Karpas-422 (cell line): Measurements from ENCODE around the gene ZNRF3. TPM values are rescaled to one million over a fixed set of nuclear protein-coding genes. Genes with fewer than 3 reads are reported as not detected.

Experiments
- DNase-seq: peaks from one replicate; pipeline ENCODE4 v3.0.0-alpha.2; 2015
- H2AFZ ChIP-seq: fragments of 200-600 bp; sonication (generic); 2 replicates; pipeline ENCODE4 v1.6.1; 2014; ENCODE audit warnings: antibody characterized with exemption, low read length, mixed read lengths
- H3K27ac ChIP-seq: fragments of 200-600 bp; sonication (generic); 2 replicates; pipeline ENCODE4 v1.5.1; 2014; ENCODE audit warnings: mild to moderate bottlenecking, low read length, moderate library complexity
- H3K27me3 ChIP-seq: fragments of 200-600 bp; sonication (generic); 2 replicates; pipeline ENCODE4 v1.6.1; 2014; ENCODE audit warnings: low read length, mixed read lengths
- H3K36me3 ChIP-seq: fragments of 200-600 bp; sonication (generic); 2 replicates; pipeline ENCODE4 v1.6.1; 2014; ENCODE audit warnings: low read length, mixed read lengths; ENCODE audit not compliant: insufficient read depth
- H3K4me1 ChIP-seq: fragments of 200-600 bp; sonication (generic); 2 replicates; pipeline ENCODE4 v1.6.1; 2014; ENCODE audit warnings: mild to moderate bottlenecking, low read length, mixed read lengths
- H3K4me2 ChIP-seq: fragments of 200-600 bp; sonication (generic); 2 replicates; pipeline ENCODE4 v1.6.1; 2014; ENCODE audit warnings: low read length, low read depth, mild to moderate bottlenecking; ENCODE audit not compliant: poor library complexity, severe bottlenecking
- H3K4me3 ChIP-seq: fragments of 200-600 bp; sonication (generic); 2 replicates; pipeline ENCODE4 v1.5.1; 2014; ENCODE audit warnings: mild to moderate bottlenecking, antibody characterized with exemption, low read length, mixed read lengths
- H3K79me2 ChIP-seq: fragments of 200-600 bp; sonication (generic); 2 replicates; pipeline ENCODE4 v1.6.1; 2014; ENCODE audit warnings: mild to moderate bottlenecking, low read length, mixed read lengths
- H3K9ac ChIP-seq: fragments of 200-600 bp; sonication (generic); 2 replicates; pipeline ENCODE4 v1.6.0; 2014; ENCODE audit warnings: low read length
- H3K9me2 ChIP-seq: fragments of 200-600 bp; sonication (generic), shearing (Covaris generic); replicated peaks from 2 replicates; pipeline ENCODE4 v1.6.0; 2014; ENCODE audit warnings: mild to moderate bottlenecking, low read length, moderate library complexity; ENCODE audit not compliant: insufficient read depth
- H3K9me3 ChIP-seq: fragments of 300-700, 200-600 bp; sonication (generic); 2 replicates; pipeline ENCODE4 v1.6.1; 2014; ENCODE audit warnings: low read length, mixed read lengths
- H4K20me1 ChIP-seq: fragments of 200-600 bp; sonication (generic); 2 replicates; pipeline ENCODE4 v1.6.1; 2014; ENCODE audit warnings: mild to moderate bottlenecking, antibody characterized with exemption, low read length, low read depth; ENCODE audit not compliant: insufficient read depth
- total RNA-seq: library from RNA; depleted of rRNA; stranded (reverse); fragments of >200 nt; shearing (Covaris generic); gene quantifications from 2 replicates; pipeline ENCODE4 v1.2.3, GENCODE V29; 2014; ENCODE audit warnings: low replicate concordance

The ZNRF3 gene
- total RNA-seq, 1 experiment from 2014 or later: 0.19 TPM

GRCh38 chr22:28951969-28952521 lies 68.7 kb downstream of the ZNRF3 start:
- H3K36me3 ChIP-seq: no peaks in the 10 kb centered on the region
- H3K27me3 ChIP-seq: no peaks in the 10 kb centered on the region
- no peaks in the 10 kb centered on the region for H3K9me3 ChIP-seq
- DNase-seq: no peak
- no peaks in the 10 kb centered on the region for H3K4me1 ChIP-seq
- no peak overlapping the region for H3K9ac ChIP-seq
- no peak overlapping the region for H3K27ac ChIP-seq
- no peak overlapping the region for H2AFZ ChIP-seq
- H3K4me2 ChIP-seq: no peak overlapping the region
- no peaks in the 10 kb centered on the region for H4K20me1 ChIP-seq
- H3K79me2 ChIP-seq: no peaks in the 10 kb centered on the region
- H3K9me2 ChIP-seq: no peaks in the 10 kb centered on the region
- no peak overlapping the region for H3K4me3 ChIP-seq

DNA sequence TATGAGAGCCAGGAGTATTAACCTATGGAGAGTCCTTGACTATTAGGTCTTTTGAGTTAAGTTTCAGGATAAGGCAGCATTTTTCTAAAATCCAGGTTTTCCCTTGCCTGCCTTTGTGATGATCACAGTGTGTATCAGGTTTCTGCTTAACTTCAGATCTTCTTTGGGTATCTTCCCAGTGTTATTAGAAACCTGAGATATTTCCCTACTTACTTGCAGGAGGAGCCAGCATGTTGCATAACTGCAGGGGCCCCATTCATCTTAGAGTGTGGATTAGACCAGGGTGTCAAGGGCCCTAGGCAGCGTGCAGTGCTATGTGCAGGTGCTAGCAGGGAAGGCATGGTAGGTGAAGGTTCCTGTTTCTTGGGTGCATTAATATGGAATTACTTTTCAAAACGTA lies 69.5 kb downstream of the ZNRF3 start:
- no peak for DNase-seq
- Histone ChIP-seq H3K4me1 (no peaks in the 10 kb centered on the region), H3K4me2 (no peak overlapping the region), H2AFZ (no peak overlapping the region), H4K20me1 (no peaks in the 10 kb centered on the region), H3K9me3 (no peaks in the 10 kb centered on the region), H3K9me2 (no peaks in the 10 kb centered on the region), H3K79me2 (no peaks in the 10 kb centered on the region), H3K4me3 (no peak overlapping the region), H3K36me3 (no peaks in the 10 kb centered on the region), H3K27ac (no peak overlapping the region), H3K9ac (no peak overlapping the region), H3K27me3 (no peaks in the 10 kb centered on the region)

- no peaks in the 10 kb centered on the region for H4K20me1 ChIP-seq
- no peak overlapping the region for H2AFZ ChIP-seq
- H3K4me1 ChIP-seq: no peaks in the 10 kb centered on the region
- no peak overlapping the region for H3K4me3 ChIP-seq
- H3K9me2 ChIP-seq: no peaks in the 10 kb centered on the region
- DNase-seq: no peak
- no peak overlapping the region for H3K27ac ChIP-seq
- H3K36me3 ChIP-seq: no peaks in the 10 kb centered on the region
- no peaks in the 10 kb centered on the region for H3K27me3 ChIP-seq
- H3K9ac ChIP-seq: no peak overlapping the region
- H3K79me2 ChIP-seq: no peaks in the 10 kb centered on the region
- H3K9me3 ChIP-seq: no peaks in the 10 kb centered on the region
- no peak overlapping the region for H3K4me2 ChIP-seq
These were observed 70.0 kb downstream of the ZNRF3 start for GRCh38 chr22:28953403-28953802.

DNA sequence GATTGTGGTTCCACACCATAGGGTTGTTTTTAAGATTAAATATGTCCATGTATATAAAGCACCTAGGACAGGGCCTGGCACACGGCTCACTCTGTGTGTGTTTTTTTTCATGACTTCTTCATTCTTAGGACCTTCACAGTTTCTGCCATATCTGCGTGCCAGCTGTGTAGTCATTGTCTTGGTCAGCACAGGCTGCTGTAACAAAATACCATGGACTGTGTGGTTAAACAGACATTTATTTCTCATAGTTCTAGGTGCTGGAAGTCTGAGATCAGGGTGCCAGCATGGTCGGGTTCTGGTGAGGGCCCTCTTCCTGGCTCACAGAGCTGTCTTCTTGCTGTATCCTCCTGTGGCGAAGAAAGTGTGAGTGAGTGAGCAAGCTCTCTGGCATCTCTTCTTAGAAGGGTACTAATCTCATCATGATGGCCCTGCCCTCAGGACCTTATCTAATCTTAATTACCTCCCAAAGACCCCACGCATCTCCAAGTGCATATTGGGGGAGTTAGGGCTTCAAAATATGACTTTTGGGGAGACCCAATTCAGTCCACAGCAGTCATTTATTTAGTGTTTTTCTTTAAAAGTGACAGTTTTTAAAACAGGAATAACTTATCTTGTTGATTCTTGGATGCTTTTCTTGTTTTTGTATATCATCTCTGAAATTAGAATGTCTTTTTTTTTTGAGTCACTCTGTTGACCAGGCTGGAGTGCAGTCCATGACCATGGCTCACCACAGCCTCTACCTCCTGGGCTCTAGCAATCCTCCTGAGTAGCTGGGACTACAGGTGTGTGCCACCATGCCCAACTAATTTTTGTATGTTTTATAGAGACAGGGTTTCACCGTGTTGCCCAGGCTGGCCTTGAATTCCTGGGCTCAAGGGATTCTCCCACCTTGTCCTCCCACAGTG lies 70.9 kb downstream of the ZNRF3 start:
- Histone ChIP-seq H2AFZ (no peak overlapping the region), H3K27ac (no peak overlapping the region), H3K9me3 (no peaks in the 10 kb centered on the region), H3K4me3 (no peak overlapping the region), H3K27me3 (no peaks in the 10 kb centered on the region), H3K36me3 (no peaks in the 10 kb centered on the region), H3K9me2 (no peaks in the 10 kb centered on the region), H3K4me1 (no peaks in the 10 kb centered on the region), H3K79me2 (no peaks in the 10 kb centered on the region), H3K4me2 (no peak overlapping the region), H4K20me1 (no peaks in the 10 kb centered on the region), H3K9ac (no peak overlapping the region)
- DNase-seq: no peak

DNA sequence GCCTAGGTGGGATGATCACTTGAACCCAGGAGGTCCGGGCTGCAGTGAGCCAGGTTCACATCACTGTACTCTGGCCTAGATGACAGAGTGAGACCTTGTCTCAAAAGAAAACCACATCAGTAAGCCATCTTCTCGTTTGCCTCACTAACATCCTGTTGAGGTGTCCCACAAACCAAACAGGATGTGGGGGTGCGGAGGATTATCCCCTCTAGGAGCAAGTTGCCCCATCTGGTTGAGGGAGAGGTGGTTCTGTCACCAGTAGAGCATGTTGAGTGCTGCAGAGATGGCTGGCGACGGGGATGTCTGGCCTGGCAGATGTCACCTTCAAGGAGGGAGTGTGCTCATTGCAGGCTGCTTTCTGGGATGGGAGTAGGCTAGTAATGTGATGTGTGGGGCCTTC lies 72.4 kb downstream of the ZNRF3 start:
- Histone ChIP-seq H3K36me3 (no peaks in the 10 kb centered on the region), H2AFZ (no peak overlapping the region), H3K27ac (no peak overlapping the region), H4K20me1 (no peaks in the 10 kb centered on the region), H3K9me3 (no peaks in the 10 kb centered on the region), H3K4me3 (no peak overlapping the region), H3K79me2 (no peaks in the 10 kb centered on the region), H3K9ac (no peak overlapping the region), H3K4me2 (no peak overlapping the region), H3K9me2 (no peaks in the 10 kb centered on the region), H3K4me1 (no peaks in the 10 kb centered on the region), H3K27me3 (no peaks in the 10 kb centered on the region)
- DNase-seq: no peak

GRCh38 chr22:28956506-28956905 lies 73.1 kb downstream of the ZNRF3 start:
- Histone ChIP-seq H3K4me3 (no peak overlapping the region), H3K9me3 (no peaks in the 10 kb centered on the region), H3K36me3 (no peaks in the 10 kb centered on the region), H2AFZ (no peak overlapping the region), H3K27me3 (no peaks in the 10 kb centered on the region), H3K9me2 (no peaks in the 10 kb centered on the region), H3K4me1 (no peaks in the 10 kb centered on the region), H3K79me2 (no peaks in the 10 kb centered on the region), H3K27ac (no peak overlapping the region), H4K20me1 (no peaks in the 10 kb centered on the region), H3K4me2 (no peak overlapping the region), H3K9ac (no peak overlapping the region)
- no peak for DNase-seq

GRCh38 chr22:28958611-28959010 lies 75.2 kb downstream of the ZNRF3 start:
- no peak for DNase-seq
- Histone ChIP-seq H4K20me1 (no peaks in the 10 kb centered on the region), H3K4me2 (no peak overlapping the region), H3K4me3 (no peak overlapping the region), H2AFZ (no peak overlapping the region), H3K27ac (no peak overlapping the region), H3K9me3 (no peaks in the 10 kb centered on the region), H3K9me2 (no peaks in the 10 kb centered on the region), H3K9ac (no peak overlapping the region), H3K79me2 (no peaks in the 10 kb centered on the region), H3K36me3 (no peaks in the 10 kb centered on the region), H3K4me1 (peaks cover 6% of the 10 kb centered on the region; the same call in 1 of the 2 replicates), H3K27me3 (no peaks in the 10 kb centered on the region)

DNA sequence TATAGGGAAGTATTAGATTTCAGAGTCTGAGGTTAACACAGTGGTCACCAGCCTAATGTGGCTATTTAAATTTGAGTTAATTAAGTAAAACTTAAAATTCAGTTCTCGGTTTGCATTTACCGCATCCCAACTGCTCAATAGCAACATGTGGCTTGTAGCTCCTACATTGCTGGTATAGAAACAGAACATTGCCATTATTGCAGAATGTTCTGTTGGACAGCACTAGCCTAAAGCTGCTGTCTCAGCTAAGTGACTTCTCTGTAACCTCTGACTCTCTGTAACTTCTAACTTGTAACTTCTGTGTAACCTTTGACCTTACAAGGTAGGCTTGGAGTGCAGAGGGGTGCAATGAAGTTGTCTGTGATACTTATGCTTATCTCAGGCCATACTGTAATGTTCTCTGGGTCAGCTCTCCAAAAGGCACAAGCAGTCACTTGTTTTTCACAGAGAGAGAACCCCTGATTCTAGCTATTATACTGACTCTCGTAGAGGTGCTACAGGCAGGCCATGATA lies 78.7 kb downstream of the ZNRF3 start:
- H3K27me3 ChIP-seq: no peaks in the 10 kb centered on the region
- peaks cover 6% of the 10 kb centered on the region; the same call in 1 of the 2 replicates for H3K4me1 ChIP-seq
- no peak overlapping the region for H3K4me2 ChIP-seq
- H4K20me1 ChIP-seq: no peaks in the 10 kb centered on the region
- no peak overlapping the region for H2AFZ ChIP-seq
- H3K79me2 ChIP-seq: no peaks in the 10 kb centered on the region
- H3K9ac ChIP-seq: no peak overlapping the region
- no peak overlapping the region for H3K27ac ChIP-seq
- DNase-seq: no peak
- no peaks in the 10 kb centered on the region for H3K36me3 ChIP-seq
- no peak overlapping the region for H3K4me3 ChIP-seq
- no peaks in the 10 kb centered on the region for H3K9me3 ChIP-seq
- H3K9me2 ChIP-seq: no peaks in the 10 kb centered on the region
